Progenitor cell of endocrine pancreas (in vitro differentiated cells): ENCODE measurements around the gene ITGAD. TPM values are rescaled to one million over a fixed set of nuclear protein-coding genes. Genes with fewer than 3 reads are reported as not detected.

Experiments used
- DNase-seq: peaks from one replicate; pipeline ENCODE4 v3.0.0; 2021; ENCODE audit warnings: low spot score; ENCODE audit not compliant: unreplicated experiment
- H3K27ac Mint-ChIP-seq: 2 replicates; pipeline ENCODE4 v1.8.0; 2021; ENCODE audit warnings: mild to moderate bottlenecking, moderate library complexity, mixed read lengths
- H3K27me3 Mint-ChIP-seq: 2 replicates; pipeline ENCODE4 v1.8.0; 2021; ENCODE audit warnings: mixed read lengths
- H3K36me3 Mint-ChIP-seq: 2 replicates; pipeline ENCODE4 v1.8.0; 2022; ENCODE audit warnings: mixed read lengths; ENCODE audit not compliant: insufficient read depth
- H3K4me1 Mint-ChIP-seq: 2 replicates; pipeline ENCODE4 v1.8.0; 2021; ENCODE audit warnings: low read depth, mixed read lengths
- H3K4me3 Mint-ChIP-seq: 2 replicates; pipeline ENCODE4 v1.8.0; 2021; ENCODE audit warnings: low read depth, mild to moderate bottlenecking, moderate library complexity, mixed read lengths
- H3K9me3 Mint-ChIP-seq: 2 replicates; pipeline ENCODE4 v1.8.0; 2021; ENCODE audit warnings: low read depth, mixed read lengths
- CTCF ChIP-seq: fragments of 200-600 bp; sonication (generic); IDR thresholded peaks from one replicate; pipeline ENCODE4 v1.5.0; 2021; ENCODE audit warnings: antibody characterized with exemption, mild to moderate bottlenecking; ENCODE audit not compliant: unreplicated experiment
- total RNA-seq: library from RNA; stranded (reverse); gene quantifications from 2 replicates; pipeline ENCODE4 v1.2.1, GENCODE V29; 2021

Gene ITGAD
- total RNA-seq, 1 donor from 2014 or later: not detected

GRCh38 chr16:31388535-31388934, 4.6 kb upstream of the ITGAD start:
- no peak for TF ChIP-seq CTCF
- Mint-ChIP-seq H3K4me3 (no peak overlapping the region), H3K36me3 (no peaks in the 10 kb centered on the region), H3K27ac (no peak overlapping the region), H3K4me1 (peaks cover 16% of the 10 kb centered on the region), H3K9me3 (no peaks in the 10 kb centered on the region), H3K27me3 (peaks cover 7% of the 10 kb centered on the region)
- DNase-seq: no peak

GRCh38 chr16:31390504-31391041, 2.6 kb upstream of the ITGAD start:
- H3K27me3 Mint-ChIP-seq: peaks cover 7% of the 10 kb centered on the region
- H3K9me3 Mint-ChIP-seq: no peaks in the 10 kb centered on the region
- no peak overlapping the region for H3K4me3 Mint-ChIP-seq
- no peak overlapping the region for H3K27ac Mint-ChIP-seq
- DNase-seq: no peak
- no peak for TF ChIP-seq CTCF
- H3K36me3 Mint-ChIP-seq: no peaks in the 10 kb centered on the region
- H3K4me1 Mint-ChIP-seq: peaks cover 13% of the 10 kb centered on the region

GRCh38 chr16:31395647-31396046, 2.5 kb downstream of the ITGAD start:
- H3K9me3 Mint-ChIP-seq: no peaks in the 10 kb centered on the region
- TF ChIP-seq CTCF: no peak
- no peaks in the 10 kb centered on the region for H3K36me3 Mint-ChIP-seq
- H3K27ac Mint-ChIP-seq: no peak overlapping the region
- H3K4me1 Mint-ChIP-seq: no peaks in the 10 kb centered on the region
- no peak for DNase-seq
- H3K27me3 Mint-ChIP-seq: peaks cover 2% of the 10 kb centered on the region
- H3K4me3 Mint-ChIP-seq: no peak overlapping the region

- Mint-ChIP-seq H3K9me3 (no peaks in the 10 kb centered on the region), H3K27me3 (no peaks in the 10 kb centered on the region), H3K27ac (no peak overlapping the region), H3K36me3 (no peaks in the 10 kb centered on the region), H3K4me3 (no peak overlapping the region), H3K4me1 (no peaks in the 10 kb centered on the region)
- no peak for TF ChIP-seq CTCF
- no peak for DNase-seq
Measured at GRCh38 chr16:31397096-31397660, 4.0 kb downstream of the ITGAD start.

GRCh38 chr16:31397701-31398100, 4.6 kb downstream of the ITGAD start:
- no peak overlapping the region for H3K27ac Mint-ChIP-seq

More at GRCh38 chr16:31397701-31398100, 4.6 kb downstream of the ITGAD start:
- H3K27me3 Mint-ChIP-seq: no peaks in the 10 kb centered on the region
- H3K4me1 Mint-ChIP-seq: no peaks in the 10 kb centered on the region
- H3K4me3 Mint-ChIP-seq: no peak overlapping the region
- H3K9me3 Mint-ChIP-seq: no peaks in the 10 kb centered on the region
- no peak for DNase-seq
- no peaks in the 10 kb centered on the region for H3K36me3 Mint-ChIP-seq
- TF ChIP-seq CTCF: no peak
